GM21786 (cell line): ENCODE data around the gene TMEM109.

Experiments used
- ATAC-seq: cut with Tn5 transposase; IDR thresholded peaks from one replicate; pipeline ENCODE4 v1.9.1; 2021; ENCODE audit not compliant: unreplicated experiment

Gene TMEM109

GRCh38 chr11:60924906-60925853, 11.2 kb downstream of the TMEM109 start:
- no peak for ATAC-seq

GRCh38 chr11:60925868-60926267, 11.9 kb downstream of the TMEM109 start:
- no peak for ATAC-seq

GRCh38 chr11:60926500-60926899, 12.5 kb downstream of the TMEM109 start:
- ATAC-seq, result no peak

- no peak for ATAC-seq
Observed at GRCh38 chr11:60927061-60927592, 13.2 kb downstream of the TMEM109 start.

GRCh38 chr11:60927600-60927999, 13.6 kb downstream of the TMEM109 start:
- no peak for ATAC-seq

- no peak for ATAC-seq
Observed at GRCh38 chr11:60928563-60929001, 14.6 kb downstream of the TMEM109 start.

- no peak for ATAC-seq
Observed at GRCh38 chr11:60929764-60930163, 15.8 kb downstream of the TMEM109 start.

- ATAC-seq, result no peak
Observed at GRCh38 chr11:60930394-60930793, 16.4 kb downstream of the TMEM109 start.

- ATAC-seq, result no peak
Observed at GRCh38 chr11:60931917-60932316, 18.0 kb downstream of the TMEM109 start.

GRCh38 chr11:60932605-60933356, 18.8 kb downstream of the TMEM109 start:
- no peak for ATAC-seq

GRCh38 chr11:60933416-60934123, 19.6 kb downstream of the TMEM109 start:
- ATAC-seq, result no peak

GRCh38 chr11:60934124-60934789, 20.3 kb downstream of the TMEM109 start:
- no peak for ATAC-seq

- ATAC-seq, result no peak
Observed at GRCh38 chr11:60934790-60935605, 21.0 kb downstream of the TMEM109 start.

- no peak for ATAC-seq
Observed at GRCh38 chr11:60935676-60936442, 21.9 kb downstream of the TMEM109 start.

- no peak for ATAC-seq
Observed at GRCh38 chr11:60936467-60937143, 22.6 kb downstream of the TMEM109 start.

- no peak for ATAC-seq
Observed at GRCh38 chr11:60937144-60937527, 23.2 kb downstream of the TMEM109 start.

- ATAC-seq, result no peak
Observed at GRCh38 chr11:60937811-60938210, 23.9 kb downstream of the TMEM109 start.

GRCh38 chr11:60938500-60938899, 24.5 kb downstream of the TMEM109 start:
- ATAC-seq, result no peak
